HepG2 (cell line): ENCODE data around the gene MAD2L2. TPM values are rescaled to one million over a fixed set of nuclear protein-coding genes. Genes with fewer than 3 reads are reported as not detected.

Experiments
- BRCA1 ChIP-seq: sonication (generic); formaldehyde crosslinking; IDR thresholded peaks from 2 replicates; pipeline ENCODE4 v1.4.0; 2020; ENCODE audit warnings: missing genetic modification reagents
- DNMT3B ChIP-seq: conservative IDR thresholded peaks from 2 replicates; pipeline ENCODE4 v1.6.1; 2016; ENCODE audit warnings: missing biosample characterization, control low read depth
- KLF12 ChIP-seq: sonication (generic); formaldehyde crosslinking; IDR thresholded peaks from 2 replicates; pipeline ENCODE4 v1.4.0; 2020; ENCODE audit warnings: missing genetic modification reagents, borderline replicate concordance
- NR2C2 ChIP-seq: sonication (generic); formaldehyde crosslinking; IDR thresholded peaks from 2 replicates; pipeline ENCODE4 v1.4.0; 2020; ENCODE audit warnings: missing genetic modification reagents, mild to moderate bottlenecking, moderate library complexity, borderline replicate concordance
- RFXAP ChIP-seq: sonication (generic); formaldehyde crosslinking; IDR thresholded peaks from 2 replicates; pipeline ENCODE4 v1.4.0; 2020; ENCODE audit warnings: missing genetic modification reagents, borderline replicate concordance
- SP2 ChIP-seq: sonication (generic); formaldehyde crosslinking; IDR thresholded peaks from 2 replicates; pipeline ENCODE4 v1.5.1; 2020; ENCODE audit warnings: mild to moderate bottlenecking, missing genetic modification reagents
- U2AF1 ChIP-seq: fragments of 200-400 bp; formaldehyde crosslinking; optimal IDR thresholded peaks from 2 replicates; pipeline ENCODE3; 2017; ENCODE audit warnings: mild to moderate bottlenecking, low read depth, low read length
- ZNF101 ChIP-seq: sonication (generic); formaldehyde crosslinking; IDR thresholded peaks from 2 replicates; pipeline ENCODE4 v1.4.0; 2020; ENCODE audit warnings: mild to moderate bottlenecking, low read depth, missing genetic modification reagents, borderline replicate concordance
- ZNF136 ChIP-seq: sonication (generic); formaldehyde crosslinking; IDR thresholded peaks from 2 replicates; pipeline ENCODE4 v1.8.1; 2022; ENCODE audit warnings: low read depth, mild to moderate bottlenecking, moderate library complexity, missing genetic modification reagents
- ZNF143 ChIP-seq: sonication (generic); formaldehyde crosslinking; IDR thresholded peaks from 2 replicates; pipeline ENCODE4 v1.4.0; 2020; ENCODE audit warnings: missing genetic modification reagents
- ZNF263 ChIP-seq: sonication (generic); formaldehyde crosslinking; IDR thresholded peaks from 2 replicates; pipeline ENCODE4 v1.4.0; 2020; ENCODE audit warnings: missing genetic modification reagents
- ZNF670 ChIP-seq: sonication (generic); formaldehyde crosslinking; IDR thresholded peaks from 2 replicates; pipeline ENCODE4 v1.8.0; 2022; ENCODE audit warnings: mild to moderate bottlenecking, missing genetic modification reagents, borderline replicate concordance
- ZNF792 ChIP-seq: IDR thresholded peaks from 2 replicates; pipeline ENCODE4 v1.6.1; 2016
- ZSCAN29 ChIP-seq: sonication (generic); formaldehyde crosslinking; conservative IDR thresholded peaks from 2 replicates; pipeline ENCODE4 v1.4.0; 2020; ENCODE audit warnings: mild to moderate bottlenecking, missing genetic modification reagents
- polyA plus RNA-seq, 8 experiments: library from polyadenylated mRNA; depleted of rRNA in 3 of 8; stranded (reverse) in 7 of 8; unstranded in 1 of 8; fragments of >200 nt; fragmentation: Illumina TruSeq in 4 of 8; extraction: Trizol in 4 of 8; gene quantifications; 2 replicates each; pipeline versions ENCODE4 v1.2.1 to v1.2.3, GENCODE V29; 2011 to 2016; ENCODE audit warnings: low read depth in 4 of 8, missing spikeins in 1 of 8, mixed read lengths in 1 of 8; ENCODE audit not compliant: insufficient read depth in 1 of 8
- total RNA-seq, 5 experiments: library from RNA; depleted of rRNA; stranded (reverse); fragments of >200 nt; fragmentation: Illumina TruSeq; extraction: Trizol; gene quantifications; 2 replicates each; pipeline ENCODE4 v1.2.3, GENCODE V29; 2016; ENCODE audit warnings: low read depth in 1 of 5
- TF ChIP-seq, protein P1 (sequence below): sonication (generic); formaldehyde crosslinking; IDR thresholded peaks from 2 replicates; pipeline ENCODE4 v1.5.0; 2020; ENCODE audit warnings: mild to moderate bottlenecking, missing genetic modification reagents, borderline replicate concordance
- TF ChIP-seq, protein P2 (sequence below): sonication (generic); formaldehyde crosslinking; IDR thresholded peaks from 2 replicates; pipeline ENCODE4 v1.5.0; 2020; ENCODE audit warnings: mild to moderate bottlenecking, missing genetic modification reagents
- TF ChIP-seq, protein P3 (sequence below): sonication (generic); formaldehyde crosslinking; conservative IDR thresholded peaks from 2 replicates; pipeline ENCODE4 v1.8.0; 2022; ENCODE audit warnings: mild to moderate bottlenecking, moderate library complexity, missing genetic modification reagents

MAD2L2 gene
- total and polyA plus RNA-seq, 2 of the 13 experiments (the other 11 are each of a cell fraction or from before 2014, with no cell fraction given): 51.8 to 53.8 TPM

DNA sequence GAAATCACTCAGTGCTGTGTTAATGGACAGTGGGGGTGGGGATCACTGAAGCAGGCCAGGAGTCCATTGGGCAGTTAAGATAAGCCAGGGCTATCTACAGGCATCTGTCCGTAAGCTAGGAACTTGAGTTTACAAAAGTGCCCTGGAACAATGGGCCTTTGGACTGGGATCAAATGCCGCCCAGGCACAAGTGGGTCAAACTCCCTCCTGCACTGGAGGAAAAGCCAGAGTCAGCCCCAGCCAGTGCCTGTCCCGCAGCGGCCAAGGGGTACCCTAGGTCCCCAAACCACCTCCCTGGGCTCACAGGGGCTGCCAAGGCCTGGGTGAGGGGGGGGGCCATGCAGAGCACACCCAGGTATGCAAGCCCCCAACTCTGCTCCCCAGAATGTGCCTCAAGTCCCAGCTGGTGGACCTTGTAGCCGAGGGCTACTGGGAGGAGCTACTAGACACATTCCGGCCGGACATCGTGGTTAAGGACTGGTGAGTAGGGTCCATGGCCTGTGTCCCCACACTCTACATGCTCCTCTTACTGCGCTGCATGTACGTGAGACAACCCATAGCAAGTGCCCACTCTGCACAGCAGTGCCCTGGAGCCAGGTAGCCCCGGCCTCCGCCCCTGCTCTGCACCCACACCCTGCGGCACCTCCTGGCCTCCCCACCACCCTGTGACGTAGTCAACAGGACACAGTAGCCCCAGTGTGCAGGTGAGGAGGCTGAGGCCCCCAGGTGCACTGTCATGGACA is 9.2 kb downstream of the MAD2L2 start (continued):
- TF ChIP-seq, protein P1, sequence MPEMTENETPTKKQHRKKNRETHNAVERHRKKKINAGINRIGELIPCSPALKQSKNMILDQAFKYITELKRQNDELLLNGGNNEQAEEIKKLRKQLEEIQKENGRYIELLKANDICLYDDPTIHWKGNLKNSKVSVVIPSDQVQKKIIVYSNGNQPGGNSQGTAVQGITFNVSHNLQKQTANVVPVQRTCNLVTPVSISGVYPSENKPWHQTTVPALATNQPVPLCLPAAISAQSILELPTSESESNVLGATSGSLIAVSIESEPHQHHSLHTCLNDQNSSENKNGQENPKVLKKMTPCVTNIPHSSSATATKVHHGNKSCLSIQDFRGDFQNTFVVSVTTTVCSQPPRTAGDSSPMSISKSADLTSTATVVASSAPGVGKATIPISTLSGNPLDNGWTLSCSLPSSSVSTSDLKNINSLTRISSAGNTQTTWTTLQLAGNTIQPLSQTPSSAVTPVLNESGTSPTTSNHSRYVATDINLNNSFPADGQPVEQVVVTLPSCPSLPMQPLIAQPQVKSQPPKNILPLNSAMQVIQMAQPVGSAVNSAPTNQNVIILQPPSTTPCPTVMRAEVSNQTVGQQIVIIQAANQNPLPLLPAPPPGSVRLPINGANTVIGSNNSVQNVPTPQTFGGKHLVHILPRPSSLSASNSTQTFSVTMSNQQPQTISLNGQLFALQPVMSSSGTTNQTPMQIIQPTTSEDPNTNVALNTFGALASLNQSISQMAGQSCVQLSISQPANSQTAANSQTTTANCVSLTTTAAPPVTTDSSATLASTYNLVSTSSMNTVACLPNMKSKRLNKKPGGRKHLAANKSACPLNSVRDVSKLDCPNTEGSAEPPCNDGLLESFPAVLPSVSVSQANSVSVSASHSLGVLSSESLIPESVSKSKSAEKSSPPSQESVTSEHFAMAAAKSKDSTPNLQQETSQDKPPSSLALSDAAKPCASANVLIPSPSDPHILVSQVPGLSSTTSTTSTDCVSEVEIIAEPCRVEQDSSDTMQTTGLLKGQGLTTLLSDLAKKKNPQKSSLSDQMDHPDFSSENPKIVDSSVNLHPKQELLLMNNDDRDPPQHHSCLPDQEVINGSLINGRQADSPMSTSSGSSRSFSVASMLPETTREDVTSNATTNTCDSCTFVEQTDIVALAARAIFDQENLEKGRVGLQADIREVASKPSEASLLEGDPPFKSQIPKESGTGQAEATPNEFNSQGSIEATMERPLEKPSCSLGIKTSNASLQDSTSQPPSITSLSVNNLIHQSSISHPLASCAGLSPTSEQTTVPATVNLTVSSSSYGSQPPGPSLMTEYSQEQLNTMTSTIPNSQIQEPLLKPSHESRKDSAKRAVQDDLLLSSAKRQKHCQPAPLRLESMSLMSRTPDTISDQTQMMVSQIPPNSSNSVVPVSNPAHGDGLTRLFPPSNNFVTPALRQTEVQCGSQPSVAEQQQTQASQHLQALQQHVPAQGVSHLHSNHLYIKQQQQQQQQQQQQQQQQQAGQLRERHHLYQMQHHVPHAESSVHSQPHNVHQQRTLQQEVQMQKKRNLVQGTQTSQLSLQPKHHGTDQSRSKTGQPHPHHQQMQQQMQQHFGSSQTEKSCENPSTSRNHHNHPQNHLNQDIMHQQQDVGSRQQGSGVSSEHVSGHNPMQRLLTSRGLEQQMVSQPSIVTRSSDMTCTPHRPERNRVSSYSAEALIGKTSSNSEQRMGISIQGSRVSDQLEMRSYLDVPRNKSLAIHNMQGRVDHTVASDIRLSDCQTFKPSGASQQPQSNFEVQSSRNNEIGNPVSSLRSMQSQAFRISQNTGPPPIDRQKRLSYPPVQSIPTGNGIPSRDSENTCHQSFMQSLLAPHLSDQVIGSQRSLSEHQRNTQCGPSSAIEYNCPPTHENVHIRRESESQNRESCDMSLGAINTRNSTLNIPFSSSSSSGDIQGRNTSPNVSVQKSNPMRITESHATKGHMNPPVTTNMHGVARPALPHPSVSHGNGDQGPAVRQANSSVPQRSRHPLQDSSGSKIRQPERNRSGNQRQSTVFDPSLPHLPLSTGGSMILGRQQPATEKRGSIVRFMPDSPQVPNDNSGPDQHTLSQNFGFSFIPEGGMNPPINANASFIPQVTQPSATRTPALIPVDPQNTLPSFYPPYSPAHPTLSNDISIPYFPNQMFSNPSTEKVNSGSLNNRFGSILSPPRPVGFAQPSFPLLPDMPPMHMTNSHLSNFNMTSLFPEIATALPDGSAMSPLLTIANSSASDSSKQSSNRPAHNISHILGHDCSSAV: no peak
- TF ChIP-seq RFXAP (CRISPR knock-in tag) (0 out of 2 replicates have a peak, but pooled peaks have one; percentile 43), ZNF136 (no peak), ZNF143 (no peak), KLF12 (CRISPR knock-in tag) (peak; percentile 55; the same call in 1 of the 2 replicates), U2AF1 (peak; percentile 33), ZNF101 (CRISPR knock-in tag) (no peak), SP2 (CRISPR knock-in tag) (no peak), ZSCAN29 (CRISPR knock-in tag) (no peak), DNMT3B (CRISPR knock-in tag) (no peak), ZNF670 (CRISPR knock-in tag) (no peak), BRCA1 (CRISPR knock-in tag) (no peak), NR2C2 (CRISPR knock-in tag) (peak; percentile 52), ZNF263 (CRISPR knock-in tag) (peak; percentile 42; the same call in 1 of the 2 replicates), ZNF792 (CRISPR knock-in tag) (no peak)
- TF ChIP-seq, protein P2, sequence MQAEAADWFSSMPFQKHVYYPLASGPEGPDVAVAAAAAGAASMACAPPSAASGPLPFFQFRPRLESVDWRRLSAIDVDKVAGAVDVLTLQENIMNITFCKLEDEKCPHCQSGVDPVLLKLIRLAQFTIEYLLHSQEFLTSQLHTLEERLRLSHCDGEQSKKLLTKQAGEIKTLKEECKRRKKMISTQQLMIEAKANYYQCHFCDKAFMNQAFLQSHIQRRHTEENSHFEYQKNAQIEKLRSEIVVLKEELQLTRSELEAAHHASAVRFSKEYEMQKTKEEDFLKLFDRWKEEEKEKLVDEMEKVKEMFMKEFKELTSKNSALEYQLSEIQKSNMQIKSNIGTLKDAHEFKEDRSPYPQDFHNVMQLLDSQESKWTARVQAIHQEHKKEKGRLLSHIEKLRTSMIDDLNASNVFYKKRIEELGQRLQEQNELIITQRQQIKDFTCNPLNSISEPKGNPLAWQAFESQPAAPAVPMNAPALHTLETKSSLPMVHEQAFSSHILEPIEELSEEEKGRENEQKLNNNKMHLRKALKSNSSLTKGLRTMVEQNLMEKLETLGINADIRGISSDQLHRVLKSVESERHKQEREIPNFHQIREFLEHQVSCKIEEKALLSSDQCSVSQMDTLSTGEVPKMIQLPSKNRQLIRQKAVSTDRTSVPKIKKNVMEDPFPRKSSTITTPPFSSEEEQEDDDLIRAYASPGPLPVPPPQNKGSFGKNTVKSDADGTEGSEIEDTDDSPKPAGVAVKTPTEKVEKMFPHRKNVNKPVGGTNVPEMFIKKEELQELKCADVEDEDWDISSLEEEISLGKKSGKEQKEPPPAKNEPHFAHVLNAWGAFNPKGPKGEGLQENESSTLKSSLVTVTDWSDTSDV (CRISPR knock-in tag): no peak
- TF ChIP-seq, protein P3, sequence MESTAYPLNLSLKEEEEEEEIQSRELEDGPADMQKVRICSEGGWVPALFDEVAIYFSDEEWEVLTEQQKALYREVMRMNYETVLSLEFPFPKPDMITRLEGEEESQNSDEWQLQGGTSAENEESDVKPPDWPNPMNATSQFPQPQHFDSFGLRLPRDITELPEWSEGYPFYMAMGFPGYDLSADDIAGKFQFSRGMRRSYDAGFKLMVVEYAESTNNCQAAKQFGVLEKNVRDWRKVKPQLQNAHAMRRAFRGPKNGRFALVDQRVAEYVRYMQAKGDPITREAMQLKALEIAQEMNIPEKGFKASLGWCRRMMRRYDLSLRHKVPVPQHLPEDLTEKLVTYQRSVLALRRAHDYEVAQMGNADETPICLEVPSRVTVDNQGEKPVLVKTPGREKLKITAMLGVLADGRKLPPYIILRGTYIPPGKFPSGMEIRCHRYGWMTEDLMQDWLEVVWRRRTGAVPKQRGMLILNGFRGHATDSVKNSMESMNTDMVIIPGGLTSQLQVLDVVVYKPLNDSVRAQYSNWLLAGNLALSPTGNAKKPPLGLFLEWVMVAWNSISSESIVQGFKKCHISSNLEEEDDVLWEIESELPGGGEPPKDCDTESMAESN (CRISPR knock-in tag): 0 out of 2 replicates have a peak, but pooled peaks have one; percentile 57
